ENCODE measurements around the gene FOXP1.

DNA sequence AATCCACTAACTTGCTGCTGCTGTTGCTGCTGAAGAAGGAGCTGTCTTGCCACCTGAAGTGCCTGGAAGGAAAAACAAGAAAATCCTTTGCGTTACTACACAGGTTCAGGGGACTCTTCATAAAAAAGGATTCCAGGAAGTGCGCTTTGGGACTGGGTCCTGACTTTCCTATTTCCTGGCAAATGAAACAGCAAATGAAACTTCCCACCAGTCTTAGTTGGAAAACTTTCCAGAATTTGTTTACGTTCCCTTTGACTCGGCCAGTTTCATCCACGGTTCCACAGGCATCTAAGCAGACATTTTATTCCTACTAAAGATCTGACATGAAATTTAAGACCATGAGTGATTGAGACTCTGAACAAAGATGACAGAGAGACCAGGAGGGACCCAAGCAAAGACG is 471.0 kb downstream of the FOXP1 start:
- TF ChIP-seq ELF4 (IDR thresholded peaks at IDR 0.05), result no peak
- TF ChIP-seq BHLHE40 (IDR thresholded peaks at IDR 0.05; ENCODE audit: borderline replicate concordance), result no peak
- TF ChIP-seq NFRKB (IDR thresholded peaks at IDR 0.05), result no peak
- no peak for TF ChIP-seq FOXM1 (IDR thresholded peaks at IDR 0.05; ENCODE audit: borderline replicate concordance)
- no peak for TF ChIP-seq SP1 (IDR thresholded peaks at IDR 0.05)
- TF ChIP-seq FOXK2 (IDR thresholded peaks at IDR 0.05), result no peak
- no peak for TF ChIP-seq L3MBTL2 (conservative IDR thresholded peaks at IDR 0.05)
- no peak for TF ChIP-seq ZNF384 (IDR thresholded peaks at IDR 0.05)

Data from HEK293T (cell line).